Activated B cell treated with CpG ODN at 0.5 μM for 24 hours (primary cell): ENCODE results near the gene PLPP7. TPM values are rescaled to one million over a fixed set of nuclear protein-coding genes. Genes with fewer than 3 reads are reported as not detected.

Source experiments
- ATAC-seq: fragments of 200-7000 bp; cut with Tn5 transposase; one replicate; pipeline ENCODE4 v1.10.0; 2021; ENCODE audit warnings: low read depth, mild to moderate bottlenecking, moderate library complexity
- CTCF ChIA-PET: fragments of 350-600 bp; sonication (Branson Sonifier 250); formaldehyde crosslinking; loops from one replicate; lab custom pipeline; 2021; ENCODE audit warnings: antibody characterized with exemption; lab: Charles Lee
- POLR2A ChIA-PET: fragments of 350-600 bp; sonication (Branson Sonifier 250); formaldehyde crosslinking; loops from one replicate; lab custom pipeline; 2021; ENCODE audit warnings: antibody characterized with exemption; lab: Charles Lee
- DNase-seq: peaks from one replicate; pipeline ENCODE4 v3.0.0; 2022
- H3K27ac Mint-ChIP-seq: one replicate; pipeline ENCODE4 v1.8.0; 2020; ENCODE audit warnings: mixed read lengths
- H3K27me3 Mint-ChIP-seq: one replicate; pipeline ENCODE4 v1.8.0; 2021; ENCODE audit warnings: mixed read lengths
- H3K36me3 Mint-ChIP-seq: one replicate; pipeline ENCODE4 v1.8.0; 2021; ENCODE audit warnings: low read depth, mixed read lengths
- H3K4me1 Mint-ChIP-seq: one replicate; pipeline ENCODE4 v1.8.0; 2021; ENCODE audit warnings: mixed read lengths
- H3K4me3 Mint-ChIP-seq: one replicate; pipeline ENCODE4 v1.8.0; 2020; ENCODE audit warnings: mild to moderate bottlenecking, mixed read lengths
- H3K9me3 Mint-ChIP-seq: one replicate; pipeline ENCODE4 v1.8.0; 2020; ENCODE audit warnings: mixed read lengths
- CTCF ChIP-seq: fragments of 200-600 bp; IDR thresholded peaks from one replicate; pipeline ENCODE4 v1.8.0; 2022; ENCODE audit warnings: antibody characterized with exemption, mild to moderate bottlenecking
- intact Hi-C: fragments of 100-400 bp; cut with micrococcal nuclease; formaldehyde crosslinking; loops from one replicate; pipeline ENCODE4 v1.15.1; 2024
- total RNA-seq: library from RNA; stranded (reverse); gene quantifications from 2 replicates; pipeline ENCODE4 v1.2.3, GENCODE V29; 2022

The PLPP7 gene
- total RNA-seq, 1 donor from 2014 or later = 0.53 TPM

DNA sequence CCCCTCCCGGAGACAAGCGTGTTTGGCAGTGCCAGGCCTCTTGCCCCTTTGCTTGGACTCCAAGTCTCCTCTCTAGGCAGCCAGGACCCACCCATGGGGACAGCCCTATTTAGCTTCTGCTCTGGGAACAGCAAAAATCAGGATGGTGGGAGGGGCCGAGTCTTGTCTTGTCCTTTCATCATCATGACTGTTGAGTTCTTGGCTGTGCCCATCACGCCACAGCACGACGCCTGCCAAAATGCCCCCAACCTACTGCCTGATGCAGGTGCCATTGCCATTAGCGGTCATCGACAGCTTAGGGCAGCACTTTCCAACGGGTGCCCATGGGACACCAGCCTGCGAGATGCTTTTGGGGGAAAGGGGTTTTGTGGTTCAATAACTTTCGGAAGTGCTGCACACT lies 18.9 kb downstream of the PLPP7 start:
- peaks cover 10% of the 10 kb centered on the region for H3K4me1 Mint-ChIP-seq
- ATAC-seq = no peak
- peaks cover 2% of the 10 kb centered on the region for H3K27me3 Mint-ChIP-seq
- TF ChIP-seq CTCF = no peak
- peak overlapping the region; percentile 20 for H3K27ac Mint-ChIP-seq
- H3K9me3 Mint-ChIP-seq = no peaks in the 10 kb centered on the region
- DNase-seq = no peak
- no peak overlapping the region for H3K4me3 Mint-ChIP-seq
- no peaks in the 10 kb centered on the region for H3K36me3 Mint-ChIP-seq
- POLR2A ChIA-PET = interaction anchor here (0.6 kb wide), 1 partner anchor 704 kb away, joined by 4 read pairs; no protein-coding TSS in a partner anchor
- CTCF ChIA-PET = no interaction called here
- intact Hi-C loops = no loop called here

DNA sequence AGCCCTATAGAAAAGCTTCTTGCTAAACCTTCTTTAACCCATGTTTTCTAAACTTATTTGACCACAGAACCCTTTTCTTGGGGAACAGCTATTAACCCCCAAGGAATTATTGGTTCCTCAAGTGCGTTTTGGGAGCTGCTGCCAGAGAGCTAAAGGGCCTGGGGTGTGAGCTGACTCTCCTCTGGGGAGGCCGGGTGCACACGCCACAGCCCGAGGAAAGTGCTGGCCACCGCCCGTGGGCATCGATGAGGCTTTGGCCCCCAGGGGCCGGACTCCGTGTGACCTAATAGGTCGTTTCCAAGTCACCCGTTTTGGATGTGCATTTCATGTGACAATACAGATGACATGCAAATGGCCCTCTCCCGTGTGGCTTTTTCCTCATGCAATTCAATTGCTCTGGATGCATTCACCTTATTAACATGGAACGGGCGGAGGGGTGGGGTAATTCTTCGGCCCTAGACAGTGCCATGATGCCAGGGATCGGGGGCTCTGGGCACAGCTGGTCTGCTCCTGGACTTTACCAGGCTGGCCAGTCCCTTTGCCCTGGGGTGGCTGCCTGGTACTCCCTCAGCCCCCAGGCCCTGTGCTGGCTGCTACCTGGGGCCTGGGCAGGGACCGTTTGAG lies 19.5 kb downstream of the PLPP7 start:
- POLR2A ChIA-PET = interaction anchor here (0.6 kb wide), 1 partner anchor 704 kb away, joined by 4 read pairs; no protein-coding TSS in a partner anchor
- Mint-ChIP-seq H3K4me1 (peaks cover 10% of the 10 kb centered on the region), H3K9me3 (no peaks in the 10 kb centered on the region), H3K27ac (peak overlapping the region; percentile 20), H3K4me3 (no peak overlapping the region), H3K36me3 (no peaks in the 10 kb centered on the region), H3K27me3 (peaks cover 2% of the 10 kb centered on the region)
- intact Hi-C loops = no loop called here
- ATAC-seq (no peak), DNase-seq (no peak)
- CTCF ChIA-PET = no interaction called here
- TF ChIP-seq CTCF = no peak

GRCh38 chr9:131309530-131310276 lies 20.2 kb downstream of the PLPP7 start:
- ATAC-seq (no peak), DNase-seq (no peak)
- Mint-ChIP-seq H3K36me3 (no peaks in the 10 kb centered on the region), H3K4me3 (no peak overlapping the region), H3K9me3 (no peaks in the 10 kb centered on the region), H3K4me1 (peaks cover 10% of the 10 kb centered on the region), H3K27ac (no peak overlapping the region), H3K27me3 (peaks cover 6% of the 10 kb centered on the region)
- POLR2A ChIA-PET = interaction anchor here (0.7 kb wide), 1 partner anchor 96 kb away, joined by 6 read pairs; no protein-coding TSS in a partner anchor
- intact Hi-C loops = no loop called here
- CTCF ChIA-PET = no interaction called here
- no peak for TF ChIP-seq CTCF

DNA sequence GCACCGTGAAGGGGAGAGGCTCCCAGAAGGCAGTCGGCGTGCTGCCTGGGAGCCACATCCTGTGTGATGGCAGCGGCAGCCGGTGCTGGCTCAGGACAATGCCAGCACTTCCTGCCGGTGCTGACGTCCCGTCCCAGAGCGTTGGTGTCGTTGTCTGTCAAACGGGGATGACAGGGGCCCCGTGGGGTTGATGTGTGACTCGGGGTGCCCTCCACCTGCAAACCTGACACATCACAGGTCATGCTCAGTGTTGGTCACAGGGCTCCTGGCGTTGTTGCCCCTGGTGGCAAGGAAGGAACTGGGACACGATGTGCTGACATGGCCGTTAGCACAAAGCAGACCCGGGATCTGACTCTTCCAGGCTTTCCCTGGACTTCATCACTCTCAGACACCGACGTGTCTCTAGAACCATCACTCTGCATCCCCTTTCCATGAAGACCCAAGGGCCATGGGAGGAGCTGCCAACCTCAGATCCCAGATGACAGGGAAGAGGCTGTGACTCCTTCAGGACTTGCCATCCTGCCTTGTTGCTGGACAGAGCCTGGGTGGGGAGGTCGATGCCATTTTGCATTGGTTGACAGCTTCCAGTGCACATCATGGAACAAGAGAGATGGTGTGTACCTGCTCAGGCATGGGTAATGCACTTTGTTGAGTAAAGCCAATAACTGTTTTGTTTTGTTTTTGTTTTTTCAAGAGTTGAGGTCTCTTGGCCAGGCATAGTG lies 21.5 kb downstream of the PLPP7 start:
- no peak for TF ChIP-seq CTCF
- POLR2A ChIA-PET = interaction anchor here (0.7 kb wide), 2 partner anchors 98 to 153 kb away, joined by 6 to 8 read pairs; no protein-coding TSS in a partner anchor
- H3K27me3 Mint-ChIP-seq = peaks cover 8% of the 10 kb centered on the region
- no peaks in the 10 kb centered on the region for H3K36me3 Mint-ChIP-seq
- no peaks in the 10 kb centered on the region for H3K9me3 Mint-ChIP-seq
- DNase-seq (no peak), ATAC-seq (peak; percentile 25)
- intact Hi-C loops = no loop called here
- no peak overlapping the region for H3K27ac Mint-ChIP-seq
- no peak overlapping the region for H3K4me3 Mint-ChIP-seq
- CTCF ChIA-PET = no interaction called here
- H3K4me1 Mint-ChIP-seq = peaks cover 10% of the 10 kb centered on the region

- peaks cover 10% of the 10 kb centered on the region for H3K4me1 Mint-ChIP-seq
- ATAC-seq = no peak
- DNase-seq = no peak
- no peak overlapping the region for H3K4me3 Mint-ChIP-seq
- ChIA-PET POLR2A (no interaction called here), CTCF (no interaction called here)
- H3K9me3 Mint-ChIP-seq = no peaks in the 10 kb centered on the region
- H3K27ac Mint-ChIP-seq = no peak overlapping the region
- no peaks in the 10 kb centered on the region for H3K36me3 Mint-ChIP-seq
- H3K27me3 Mint-ChIP-seq = peaks cover 8% of the 10 kb centered on the region
- TF ChIP-seq CTCF = no peak
- intact Hi-C loops = no loop called here
These were observed 22.7 kb downstream of the PLPP7 start for GRCh38 chr9:131312246-131312645.
